ENCODE measurements around the gene ARHGAP15.

- TF ChIP-seq POLR2AphosphoS5 (IDR thresholded peaks at IDR 0.05; ENCODE audit: insufficient read depth in 1 of 2, low read depth in 1 of 2) (no peak), POLR2A (IDR thresholded peaks at IDR 0.05) (no peak)
- TF ChIP-seq, protein P1, sequence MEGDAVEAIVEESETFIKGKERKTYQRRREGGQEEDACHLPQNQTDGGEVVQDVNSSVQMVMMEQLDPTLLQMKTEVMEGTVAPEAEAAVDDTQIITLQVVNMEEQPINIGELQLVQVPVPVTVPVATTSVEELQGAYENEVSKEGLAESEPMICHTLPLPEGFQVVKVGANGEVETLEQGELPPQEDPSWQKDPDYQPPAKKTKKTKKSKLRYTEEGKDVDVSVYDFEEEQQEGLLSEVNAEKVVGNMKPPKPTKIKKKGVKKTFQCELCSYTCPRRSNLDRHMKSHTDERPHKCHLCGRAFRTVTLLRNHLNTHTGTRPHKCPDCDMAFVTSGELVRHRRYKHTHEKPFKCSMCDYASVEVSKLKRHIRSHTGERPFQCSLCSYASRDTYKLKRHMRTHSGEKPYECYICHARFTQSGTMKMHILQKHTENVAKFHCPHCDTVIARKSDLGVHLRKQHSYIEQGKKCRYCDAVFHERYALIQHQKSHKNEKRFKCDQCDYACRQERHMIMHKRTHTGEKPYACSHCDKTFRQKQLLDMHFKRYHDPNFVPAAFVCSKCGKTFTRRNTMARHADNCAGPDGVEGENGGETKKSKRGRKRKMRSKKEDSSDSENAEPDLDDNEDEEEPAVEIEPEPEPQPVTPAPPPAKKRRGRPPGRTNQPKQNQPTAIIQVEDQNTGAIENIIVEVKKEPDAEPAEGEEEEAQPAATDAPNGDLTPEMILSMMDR (IDR thresholded peaks at IDR 0.05), result no peak
Observed at GRCh38 chr2:143734507-143734906, 605.3 kb downstream of the ARHGAP15 start.

Measured in vagina (tissue), 2 donors.